ENCODE data around the gene TRIM69.
A peak's percentile ranks its signal among the peaks of the same experiment; 100 is the strongest.
"Not testable (repeated sequence)": the region's sequence is repeated elsewhere in the genome, so short reads cannot be mapped to it uniquely, and the experiment has no call there.

Gene TRIM69, protein sequence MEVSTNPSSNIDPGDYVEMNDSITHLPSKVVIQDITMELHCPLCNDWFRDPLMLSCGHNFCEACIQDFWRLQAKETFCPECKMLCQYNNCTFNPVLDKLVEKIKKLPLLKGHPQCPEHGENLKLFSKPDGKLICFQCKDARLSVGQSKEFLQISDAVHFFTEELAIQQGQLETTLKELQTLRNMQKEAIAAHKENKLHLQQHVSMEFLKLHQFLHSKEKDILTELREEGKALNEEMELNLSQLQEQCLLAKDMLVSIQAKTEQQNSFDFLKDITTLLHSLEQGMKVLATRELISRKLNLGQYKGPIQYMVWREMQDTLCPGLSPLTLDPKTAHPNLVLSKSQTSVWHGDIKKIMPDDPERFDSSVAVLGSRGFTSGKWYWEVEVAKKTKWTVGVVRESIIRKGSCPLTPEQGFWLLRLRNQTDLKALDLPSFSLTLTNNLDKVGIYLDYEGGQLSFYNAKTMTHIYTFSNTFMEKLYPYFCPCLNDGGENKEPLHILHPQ

DNA sequence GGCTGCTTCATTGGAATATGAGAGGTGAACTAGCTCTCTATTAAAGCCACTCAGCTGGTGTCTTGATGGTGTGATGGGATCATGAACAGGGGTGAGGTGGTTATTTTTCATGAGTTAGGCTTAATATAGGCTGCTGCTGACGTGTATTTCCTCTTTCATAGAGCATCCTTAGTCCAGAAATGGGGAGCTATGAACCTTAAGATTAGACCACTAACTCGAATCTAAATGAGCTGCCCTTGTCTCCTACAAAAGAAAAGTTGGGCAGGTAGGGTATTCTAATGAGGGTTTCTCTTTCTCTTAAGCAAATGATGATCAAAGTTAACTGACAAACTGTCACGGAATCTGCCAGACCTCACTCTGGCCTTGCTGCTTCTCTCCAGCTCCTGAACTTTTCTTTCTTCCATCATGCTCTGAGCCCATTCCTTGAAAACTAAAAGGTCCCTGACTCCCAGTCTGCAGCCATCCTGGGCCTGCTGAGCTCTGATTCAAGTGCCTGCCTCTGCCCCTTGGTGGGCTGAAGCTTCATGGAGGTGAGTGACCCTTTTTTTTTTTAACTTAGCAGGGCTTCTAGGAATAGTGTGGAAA lies at the start of gene TRIM69:
Gene TRIM69, plus strand, starts transcription at position 348 of the 585 bp plus-strand sequence. Its CDS starts 177 bp downstream, at position 525.
- DNase-seq = no peak

DNA sequence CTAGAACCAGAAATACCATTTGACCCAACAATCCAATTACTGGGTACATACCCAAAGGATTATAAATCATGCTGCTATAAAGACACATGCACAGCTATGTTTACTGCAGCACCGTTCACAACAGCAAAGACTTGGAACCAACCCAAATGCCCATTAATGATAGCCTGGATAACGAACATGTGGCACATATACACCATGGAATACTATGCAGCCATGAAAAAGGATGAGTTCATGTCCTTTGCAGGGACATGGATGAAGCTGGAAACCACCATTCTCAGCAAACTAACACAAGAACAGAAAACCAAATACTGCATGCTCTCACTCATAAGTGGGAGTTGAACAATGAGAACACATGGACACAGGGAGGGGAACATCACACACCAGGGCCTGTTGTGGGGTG lies 47.0 kb upstream of the TRIM69 start:
- DNase-seq = not testable (repeated sequence)

DNA sequence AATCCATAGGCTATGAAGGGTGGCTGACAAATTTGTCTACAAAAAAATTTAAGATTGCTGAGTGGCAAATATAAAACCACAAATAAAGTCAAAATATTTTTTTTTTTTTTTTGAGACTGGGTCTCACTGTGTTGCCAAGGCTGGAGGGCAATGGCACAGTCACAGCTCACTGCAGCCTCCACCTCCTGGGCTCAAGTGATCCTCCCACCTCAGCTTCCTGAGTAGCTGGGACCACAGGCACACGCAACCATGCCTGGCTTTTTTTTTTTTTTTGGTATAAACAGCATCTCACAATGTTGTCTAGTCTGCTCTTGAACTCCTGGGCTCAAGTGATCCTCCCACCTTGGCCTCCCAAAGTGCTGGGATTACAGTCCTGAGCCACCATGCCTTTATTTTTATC lies 46.1 kb upstream of the TRIM69 start:
- not testable (repeated sequence) for DNase-seq

DNA sequence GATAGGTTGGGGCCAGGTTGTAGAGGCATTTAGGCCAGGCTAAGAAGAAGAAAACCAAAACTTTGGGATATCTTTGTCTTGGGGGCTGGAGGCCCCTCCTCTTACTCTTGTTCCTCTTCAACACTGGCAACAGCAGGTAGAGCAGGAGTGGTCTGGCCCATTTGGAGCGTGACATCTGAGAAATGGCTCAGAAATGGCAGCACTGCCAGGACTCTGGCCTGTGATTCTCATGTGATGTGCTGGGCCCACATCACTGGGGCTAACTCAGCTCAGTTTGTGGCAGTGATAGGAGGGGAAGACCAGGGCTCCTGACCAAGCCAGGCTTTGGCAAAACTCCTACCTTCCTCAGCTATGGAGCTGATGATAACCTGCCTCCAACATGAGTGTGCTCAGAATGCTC lies 43.7 kb upstream of the TRIM69 start:
- DNase-seq = no peak

GRCh38 chr15:44694416-44694815 lies 41.9 kb upstream of the TRIM69 start:
- no peak for DNase-seq

DNA sequence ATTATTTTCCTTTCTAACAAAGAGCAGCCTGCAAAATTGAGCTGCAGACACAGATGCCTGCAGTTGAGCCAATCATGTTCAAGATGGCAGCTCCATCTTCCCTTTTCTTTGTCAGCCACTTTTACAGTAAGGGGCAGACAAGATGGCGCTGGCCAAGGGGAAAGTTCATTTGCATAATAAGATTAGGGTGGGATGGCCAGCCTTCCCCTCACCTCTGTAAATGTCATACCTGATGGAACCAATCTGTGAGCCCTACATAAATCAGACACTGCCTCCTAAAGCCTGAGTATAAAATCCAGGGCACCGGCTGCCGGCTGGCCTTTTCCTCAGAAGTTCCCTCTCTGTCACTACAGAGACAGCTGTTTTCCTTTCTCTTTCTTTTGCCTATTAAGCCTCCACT lies 41.0 kb upstream of the TRIM69 start:
- peak in 1 of 2 experiments; percentile 27 for DNase-seq

DNA sequence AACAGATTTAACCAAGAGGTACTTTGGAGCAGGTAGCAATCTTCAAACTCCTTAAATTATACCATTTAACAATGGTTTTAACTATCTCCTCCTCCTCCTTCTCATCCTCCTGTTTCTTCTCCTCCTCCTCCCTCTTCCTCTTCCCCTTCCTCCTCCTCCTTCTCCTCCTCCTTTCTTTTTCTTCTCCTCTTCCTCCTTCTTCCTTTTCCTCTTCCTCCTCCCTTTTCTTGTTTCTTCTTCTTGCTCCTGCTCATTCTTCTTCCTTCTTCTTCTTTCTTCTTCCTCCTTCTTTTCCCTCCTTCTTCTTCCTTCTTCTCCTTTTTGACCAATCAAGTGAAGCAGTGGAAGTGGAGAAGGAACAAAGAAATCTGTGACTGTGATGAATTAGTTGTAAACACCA lies 39.3 kb upstream of the TRIM69 start:
- DNase-seq = no peak

DNA sequence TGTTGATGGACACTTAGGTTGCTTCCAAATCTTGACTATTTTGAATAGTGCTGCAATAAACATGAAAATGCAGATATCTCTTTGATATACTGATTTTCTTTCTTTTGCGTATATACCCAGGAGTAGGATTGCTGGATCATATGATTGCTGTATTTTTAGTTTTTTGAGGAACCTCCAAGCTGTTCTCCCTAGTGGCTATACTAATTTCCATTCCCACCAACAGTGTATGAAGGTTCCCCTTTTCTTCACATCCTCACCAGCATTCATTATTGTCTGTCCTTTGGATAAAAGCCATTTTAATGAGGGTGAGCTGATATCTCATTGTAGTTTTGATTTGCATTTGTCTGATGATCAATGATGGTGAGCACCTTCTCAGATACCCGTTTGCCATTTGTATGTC lies 37.7 kb upstream of the TRIM69 start:
- DNase-seq = no peak

- DNase-seq = not testable (repeated sequence)
These were observed 35.7 kb upstream of the TRIM69 start for GRCh38 chr15:44700676-44701075.

- no peak for DNase-seq
These were observed 30.3 kb upstream of the TRIM69 start for GRCh38 chr15:44705986-44706385.

GRCh38 chr15:44706401-44706800 lies 29.9 kb upstream of the TRIM69 start:
- no peak for DNase-seq

DNA sequence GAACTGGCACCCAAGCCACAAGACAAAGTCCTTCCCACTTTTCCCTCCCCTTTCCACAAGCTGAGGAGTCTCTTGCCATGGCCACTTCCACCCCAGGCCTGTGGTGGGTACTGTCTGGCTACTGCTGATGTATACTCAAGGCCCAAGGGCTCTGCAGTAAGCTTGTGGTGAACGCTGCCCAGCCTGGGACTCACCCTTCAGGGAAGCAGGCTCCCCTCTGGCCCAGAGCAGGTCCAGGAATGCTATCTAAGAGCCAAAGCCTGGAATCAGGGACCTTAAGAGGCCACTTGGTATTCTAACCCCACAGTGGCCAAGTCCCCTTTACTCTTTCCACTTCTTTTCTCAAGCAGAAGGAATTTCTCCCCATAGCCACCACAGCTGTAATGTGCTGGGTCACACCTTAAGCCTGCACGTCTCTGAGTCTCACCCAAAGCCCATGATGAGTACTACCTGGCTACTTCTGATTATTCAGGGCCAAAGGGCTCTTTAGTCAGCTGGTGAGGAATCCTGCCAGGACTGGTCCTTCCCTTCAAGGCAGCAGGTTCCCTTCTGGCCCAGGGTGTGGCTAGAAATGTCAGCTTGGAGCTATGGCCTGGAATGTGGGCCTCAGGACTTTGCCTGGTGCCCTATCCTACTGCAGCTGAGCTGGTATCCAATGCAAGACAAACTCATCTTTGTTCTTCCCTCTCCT lies 29.2 kb upstream of the TRIM69 start:
- DNase-seq = no peak

- DNase-seq = peak in 1 of 2 experiments; percentile 34
These were observed 25.9 kb upstream of the TRIM69 start for GRCh38 chr15:44710236-44711095.

GRCh38 chr15:44711096-44711742 lies 25.1 kb upstream of the TRIM69 start, which contains the start of the genes B2M and PATL2:
Gene B2M (plus strand): TSS chr15:44711517. CDS start chr15:44711547, 30 bp downstream.
Gene PATL2 (minus strand): TSS chr15:44711323. CDS start chr15:44676490, 34,833 bp downstream.
- peak; percentile 95 to 96 for DNase-seq

- peak; percentile 30 to 50 for DNase-seq
These were observed 24.5 kb upstream of the TRIM69 start for GRCh38 chr15:44711743-44712345.

DNA sequence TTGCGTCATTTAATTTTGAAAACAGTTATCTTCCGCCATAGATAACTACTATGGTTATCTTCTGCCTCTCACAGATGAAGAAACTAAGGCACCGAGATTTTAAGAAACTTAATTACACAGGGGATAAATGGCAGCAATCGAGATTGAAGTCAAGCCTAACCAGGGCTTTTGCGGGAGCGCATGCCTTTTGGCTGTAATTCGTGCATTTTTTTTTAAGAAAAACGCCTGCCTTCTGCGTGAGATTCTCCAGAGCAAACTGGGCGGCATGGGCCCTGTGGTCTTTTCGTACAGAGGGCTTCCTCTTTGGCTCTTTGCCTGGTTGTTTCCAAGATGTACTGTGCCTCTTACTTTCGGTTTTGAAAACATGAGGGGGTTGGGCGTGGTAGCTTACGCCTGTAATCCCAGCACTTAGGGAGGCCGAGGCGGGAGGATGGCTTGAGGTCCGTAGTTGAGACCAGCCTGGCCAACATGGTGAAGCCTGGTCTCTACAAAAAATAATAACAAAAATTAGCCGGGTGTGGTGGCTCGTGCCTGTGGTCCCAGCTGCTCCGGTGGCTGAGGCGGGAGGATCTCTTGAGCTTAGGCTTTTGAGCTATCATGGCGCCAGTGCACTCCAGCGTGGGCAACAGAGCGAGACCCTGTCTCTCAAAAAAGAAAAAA lies 23.9 kb upstream of the TRIM69 start:
- DNase-seq = peak in 1 of 2 experiments; percentile 39

GRCh38 chr15:44713006-44713966 lies 23.0 kb upstream of the TRIM69 start:
- peak; percentile 16 to 66 for DNase-seq

DNA sequence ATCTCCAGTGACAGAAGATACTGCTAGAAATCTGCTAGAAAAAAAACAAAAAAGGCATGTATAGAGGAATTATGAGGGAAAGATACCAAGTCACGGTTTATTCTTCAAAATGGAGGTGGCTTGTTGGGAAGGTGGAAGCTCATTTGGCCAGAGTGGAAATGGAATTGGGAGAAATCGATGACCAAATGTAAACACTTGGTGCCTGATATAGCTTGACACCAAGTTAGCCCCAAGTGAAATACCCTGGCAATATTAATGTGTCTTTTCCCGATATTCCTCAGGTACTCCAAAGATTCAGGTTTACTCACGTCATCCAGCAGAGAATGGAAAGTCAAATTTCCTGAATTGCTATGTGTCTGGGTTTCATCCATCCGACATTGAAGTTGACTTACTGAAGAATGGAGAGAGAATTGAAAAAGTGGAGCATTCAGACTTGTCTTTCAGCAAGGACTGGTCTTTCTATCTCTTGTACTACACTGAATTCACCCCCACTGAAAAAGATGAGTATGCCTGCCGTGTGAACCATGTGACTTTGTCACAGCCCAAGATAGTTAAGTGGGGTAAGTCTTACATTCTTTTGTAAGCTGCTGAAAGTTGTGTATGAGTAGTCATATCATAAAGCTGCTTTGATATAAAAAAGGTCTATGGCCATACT lies 21.1 kb upstream of the TRIM69 start:
- DNase-seq = no peak

DNA sequence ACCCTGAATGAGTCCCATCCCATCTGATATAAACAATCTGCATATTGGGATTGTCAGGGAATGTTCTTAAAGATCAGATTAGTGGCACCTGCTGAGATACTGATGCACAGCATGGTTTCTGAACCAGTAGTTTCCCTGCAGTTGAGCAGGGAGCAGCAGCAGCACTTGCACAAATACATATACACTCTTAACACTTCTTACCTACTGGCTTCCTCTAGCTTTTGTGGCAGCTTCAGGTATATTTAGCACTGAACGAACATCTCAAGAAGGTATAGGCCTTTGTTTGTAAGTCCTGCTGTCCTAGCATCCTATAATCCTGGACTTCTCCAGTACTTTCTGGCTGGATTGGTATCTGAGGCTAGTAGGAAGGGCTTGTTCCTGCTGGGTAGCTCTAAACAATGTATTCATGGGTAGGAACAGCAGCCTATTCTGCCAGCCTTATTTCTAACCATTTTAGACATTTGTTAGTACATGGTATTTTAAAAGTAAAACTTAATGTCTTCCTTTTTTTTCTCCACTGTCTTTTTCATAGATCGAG lies 20.5 kb upstream of the TRIM69 start:
- DNase-seq = no peak

Data from NCI-H524 (cell line).